ENCODE data around the gene MSANTD2. TPM values are rescaled to one million over a fixed set of nuclear protein-coding genes. Genes with fewer than 3 reads are reported as not detected.

The MSANTD2 gene
- polyA plus RNA-seq, 6 donors from 2014 or later = 2.5 to 8.1 (median 3.4) TPM; not detected in 1

DNA sequence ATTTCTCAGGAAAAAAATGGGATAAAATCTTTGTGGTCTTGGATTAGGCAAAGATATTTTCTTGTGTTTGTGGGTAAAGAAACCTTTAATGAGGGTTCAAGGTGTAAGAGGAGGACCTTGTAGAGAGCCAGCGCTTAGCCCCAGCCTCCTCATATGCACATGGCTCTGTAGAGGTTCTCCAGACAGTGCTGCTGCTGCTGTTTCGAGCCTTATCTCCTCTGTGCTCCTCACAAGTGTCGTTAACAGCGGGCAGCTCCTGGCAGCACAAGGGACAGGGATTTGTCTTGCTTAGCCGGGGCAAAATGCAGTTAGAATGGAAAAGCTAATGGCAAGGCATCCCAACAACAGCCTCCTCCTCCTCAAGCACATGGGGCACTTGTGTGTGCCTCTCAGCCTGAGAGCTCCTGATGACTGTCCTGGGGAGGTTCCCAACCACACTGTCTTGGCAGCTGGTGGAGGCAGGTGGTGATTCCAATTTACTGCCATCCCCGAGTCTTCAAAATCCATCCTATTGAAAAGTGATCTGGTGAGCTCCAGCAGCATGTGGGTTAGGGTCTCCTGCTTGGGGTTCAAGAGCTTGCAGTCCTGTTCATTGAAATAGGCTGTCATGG lies 7.6 kb upstream of the MSANTD2 start:
- Mint-ChIP-seq H3K9me3 (no peaks in the 10 kb centered on the region), H3K4me3 (peak overlapping the region in 2 of 8 donors; percentile 19 to 35), H3K27me3 (peaks cover 0 to 22% (median 7%) of the 10 kb centered on the region in 3 donors), H3K4me1 (no peaks in the 10 kb centered on the region), H3K36me3 (peaks cover 25 to 27% of the 10 kb centered on the region in 2 donors), H3K27ac (no peak overlapping the region)
- ATAC-seq (ENCODE audit: low read depth in 2 of 2) = no peak
- DNase-seq = no peak

DNA sequence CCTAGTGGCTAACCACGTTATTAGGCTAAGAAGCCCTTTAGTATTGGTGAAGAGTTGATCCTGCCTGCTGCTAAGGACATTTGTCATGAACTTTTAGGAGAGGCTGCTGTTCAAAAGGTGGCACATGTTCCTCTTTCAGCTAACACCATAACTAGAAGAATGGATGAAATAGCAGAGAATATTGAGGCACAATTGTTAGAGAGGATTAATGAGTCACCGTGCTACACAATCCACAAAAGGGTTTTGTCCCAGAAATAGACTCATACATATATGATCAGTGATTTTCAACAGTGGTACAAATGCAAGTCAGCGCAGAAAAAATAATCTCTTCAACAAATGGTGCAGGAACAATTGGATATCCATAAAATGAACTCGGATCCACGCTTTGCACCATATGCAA lies 7.0 kb upstream of the MSANTD2 start:
- Mint-ChIP-seq H3K27me3 (peaks cover 0 to 17% (median 7%) of the 10 kb centered on the region in 3 donors), H3K9me3 (no peaks in the 10 kb centered on the region), H3K27ac (no peak overlapping the region), H3K4me3 (no peak overlapping the region), H3K36me3 (peaks cover 25 to 27% of the 10 kb centered on the region in 2 donors), H3K4me1 (no peaks in the 10 kb centered on the region)
- no peak for DNase-seq
- no peak for ATAC-seq (ENCODE audit: low read depth in 2 of 2)

DNA sequence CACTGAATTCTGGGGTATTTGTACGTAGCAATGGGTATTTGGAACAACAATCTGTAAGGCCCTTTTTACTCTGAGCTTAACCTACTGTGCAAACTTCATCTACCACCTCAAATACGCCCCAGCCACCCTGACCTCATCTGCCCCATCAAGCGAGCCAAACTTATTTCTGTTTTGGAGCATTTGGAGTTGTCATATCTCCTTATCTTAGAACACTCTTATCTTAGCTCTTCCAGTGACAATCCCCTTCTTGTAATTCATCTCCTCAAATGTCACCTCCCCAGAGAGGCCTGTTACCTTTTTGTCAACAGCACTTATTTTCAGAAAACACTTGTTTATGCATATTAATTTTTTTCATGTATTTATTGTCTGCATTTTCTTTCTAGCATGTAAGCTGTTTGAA lies 4.7 kb upstream of the MSANTD2 start:
- Mint-ChIP-seq H3K9me3 (no peaks in the 10 kb centered on the region), H3K36me3 (peaks cover 25 to 27% of the 10 kb centered on the region in 2 donors), H3K4me3 (peak overlapping the region in 2 of 8 donors; percentile 26 to 33), H3K27me3 (peaks cover 0 to 10% (median 0%) of the 10 kb centered on the region in 3 donors), H3K27ac (no peak overlapping the region), H3K4me1 (peaks cover 4 to 10% (median 6%) of the 10 kb centered on the region in 3 donors)
- ATAC-seq (ENCODE audit: low read depth in 2 of 2) (no peak), DNase-seq (no peak)

GRCh38 chr11:124801636-124802312 lies 1.6 kb upstream of the MSANTD2 start:
- peaks cover 14 to 24% (median 17%) of the 10 kb centered on the region in 3 donors for H3K4me1 Mint-ChIP-seq
- peaks cover 0 to 5% (median 0%) of the 10 kb centered on the region in 3 donors for H3K27me3 Mint-ChIP-seq
- no peak for DNase-seq
- H3K36me3 Mint-ChIP-seq = peaks cover 14 to 16% of the 10 kb centered on the region in 2 donors
- no peaks in the 10 kb centered on the region for H3K9me3 Mint-ChIP-seq
- ATAC-seq (ENCODE audit: low read depth in 2 of 2) = no peak
- H3K27ac Mint-ChIP-seq = peak overlapping the region in 4 of 6 donors; percentile 38 to 62 (median 51)
- H3K4me3 Mint-ChIP-seq = peak overlapping the region in 7 of 8 donors; percentile 42 to 96 (median 63)

- H3K27me3 Mint-ChIP-seq = peaks cover 0 to 5% (median 0%) of the 10 kb centered on the region in 3 donors
- H3K4me1 Mint-ChIP-seq = peaks cover 14 to 24% (median 17%) of the 10 kb centered on the region in 3 donors
- DNase-seq = no peak
- no peak for ATAC-seq (ENCODE audit: low read depth in 2 of 2)
- H3K27ac Mint-ChIP-seq = peak overlapping the region; percentile 93 to 98 (median 96)
- H3K36me3 Mint-ChIP-seq = peaks cover 11 to 13% of the 10 kb centered on the region in 2 donors
- H3K9me3 Mint-ChIP-seq = no peaks in the 10 kb centered on the region
- H3K4me3 Mint-ChIP-seq = peak overlapping the region; percentile 88 to 98 (median 94)
Measured at GRCh38 chr11:124801014-124801413, 808 bp upstream of the MSANTD2 start.

DNA sequence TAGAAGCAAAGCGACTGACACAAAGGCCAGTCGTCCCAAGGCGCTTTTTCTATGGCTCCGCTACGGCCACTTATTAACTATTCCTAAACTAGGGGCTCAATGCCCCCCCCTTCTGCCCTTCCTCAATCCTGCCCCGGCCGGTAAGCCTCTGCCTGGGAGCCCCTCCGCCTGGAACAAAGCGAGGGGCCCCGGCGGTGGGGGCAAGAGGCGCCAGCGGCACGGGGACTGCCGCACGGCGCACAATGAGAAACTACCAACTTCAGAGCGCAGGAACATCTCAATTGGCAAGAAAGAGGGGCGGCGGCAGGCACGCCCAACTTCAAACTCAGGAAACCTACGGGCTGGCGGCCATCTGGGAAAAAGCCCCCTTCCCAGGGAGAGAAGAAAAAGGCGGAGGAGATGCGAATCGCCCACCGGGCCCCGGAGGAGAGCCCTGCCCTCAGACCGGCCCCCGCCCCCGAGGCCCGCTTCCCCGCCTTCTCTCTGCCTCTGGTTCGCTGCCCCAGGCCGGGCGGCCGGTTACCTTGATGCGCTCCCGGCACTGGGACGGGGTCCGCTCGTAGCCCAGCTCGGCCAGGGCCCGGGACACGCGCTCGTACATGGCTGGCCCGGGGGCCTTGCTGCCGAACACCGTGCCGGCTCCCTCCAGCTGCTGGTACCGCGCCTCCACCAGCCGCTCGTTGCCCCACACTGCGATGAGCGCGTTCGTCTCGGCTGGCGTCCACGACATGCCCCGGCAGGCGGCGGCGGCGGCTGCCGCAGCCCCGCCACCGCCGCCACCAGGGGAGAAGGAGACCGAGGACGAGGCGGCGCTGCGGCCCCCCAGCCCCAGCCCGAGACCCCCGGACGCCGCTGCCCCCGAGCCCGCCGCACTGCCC lies 619 bp downstream of the MSANTD2 start:
- peak overlapping the region; percentile 93 to 98 (median 97) for H3K27ac Mint-ChIP-seq
- ATAC-seq (ENCODE audit: low read depth in 2 of 2) = peak; percentile 55 to 58
- peaks cover 14 to 28% (median 17%) of the 10 kb centered on the region in 3 donors for H3K4me1 Mint-ChIP-seq
- DNase-seq = peak; percentile 41
- peaks cover 0 to 4% (median 0%) of the 10 kb centered on the region in 3 donors for H3K27me3 Mint-ChIP-seq
- H3K36me3 Mint-ChIP-seq = no peaks in the 10 kb centered on the region
- no peaks in the 10 kb centered on the region for H3K9me3 Mint-ChIP-seq
- H3K4me3 Mint-ChIP-seq = peak overlapping the region; percentile 88 to 98 (median 95)

- DNase-seq = peak; percentile 5
- no peak for ATAC-seq (ENCODE audit: low read depth in 2 of 2)
- Mint-ChIP-seq H3K9me3 (no peaks in the 10 kb centered on the region), H3K27ac (peak overlapping the region; percentile 70 to 98 (median 97)), H3K4me1 (peaks cover 14 to 28% (median 17%) of the 10 kb centered on the region in 3 donors), H3K27me3 (no peaks in the 10 kb centered on the region), H3K4me3 (peak overlapping the region; percentile 88 to 98 (median 95)), H3K36me3 (no peaks in the 10 kb centered on the region)
Measured at GRCh38 chr11:124798991-124799347, 1.2 kb downstream of the MSANTD2 start.

- Mint-ChIP-seq H3K27me3 (no peaks in the 10 kb centered on the region), H3K36me3 (no peaks in the 10 kb centered on the region), H3K4me1 (peaks cover 27 to 36% (median 33%) of the 10 kb centered on the region in 3 donors), H3K9me3 (no peaks in the 10 kb centered on the region), H3K4me3 (peak overlapping the region in 1 of 8 donors; percentile 7), H3K27ac (no peak overlapping the region)
- ATAC-seq (ENCODE audit: low read depth in 2 of 2) (no peak), DNase-seq (no peak)
Measured at GRCh38 chr11:124796312-124796711, 3.9 kb downstream of the MSANTD2 start.

GRCh38 chr11:124793466-124794278 lies 6.5 kb downstream of the MSANTD2 start:
- Mint-ChIP-seq H3K36me3 (no peaks in the 10 kb centered on the region), H3K4me3 (no peak overlapping the region), H3K27me3 (no peaks in the 10 kb centered on the region), H3K27ac (no peak overlapping the region), H3K9me3 (no peaks in the 10 kb centered on the region), H3K4me1 (peaks cover 23 to 31% (median 27%) of the 10 kb centered on the region in 3 donors)
- DNase-seq (peak; percentile 40), ATAC-seq (ENCODE audit: low read depth in 2 of 2) (peak; percentile 80 to 81)

DNA sequence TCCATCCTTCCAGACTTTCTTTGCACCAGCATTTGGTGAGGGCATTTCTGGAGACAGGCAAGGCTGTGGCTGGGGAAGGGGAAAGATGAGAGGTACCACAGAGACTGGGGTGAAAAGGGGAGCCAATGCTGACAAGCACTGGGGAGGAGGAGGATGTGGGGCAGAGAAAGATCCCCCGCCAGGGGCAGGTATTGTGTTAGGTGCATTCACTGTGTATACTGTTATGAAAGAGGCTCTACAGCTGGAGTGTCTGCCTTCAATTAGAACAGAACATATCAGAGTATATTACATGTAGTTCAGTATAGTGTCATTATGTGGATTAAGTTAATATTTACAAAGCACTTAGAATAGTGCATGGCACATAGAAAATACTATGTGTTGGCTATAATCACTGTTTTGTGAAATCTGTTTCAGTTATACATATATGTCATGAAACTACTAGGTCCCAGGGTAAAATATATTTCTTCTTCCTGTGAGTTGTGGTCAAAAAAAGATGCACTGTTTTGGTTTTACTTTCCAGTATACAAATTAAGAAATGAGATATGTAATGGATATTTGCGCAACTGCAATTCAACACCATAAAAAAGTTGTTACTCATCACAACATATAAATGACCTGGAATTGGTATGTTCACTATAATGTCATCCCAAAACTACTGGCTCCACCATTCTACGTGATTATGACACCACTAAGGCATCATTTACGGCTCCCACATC lies 8.4 kb downstream of the MSANTD2 start:
- Mint-ChIP-seq H3K4me1 (peaks cover 23 to 26% (median 24%) of the 10 kb centered on the region in 3 donors), H3K27me3 (no peaks in the 10 kb centered on the region), H3K9me3 (no peaks in the 10 kb centered on the region), H3K4me3 (no peak overlapping the region), H3K36me3 (no peaks in the 10 kb centered on the region), H3K27ac (peak overlapping the region in 1 of 6 donors; percentile 5)
- ATAC-seq (ENCODE audit: low read depth in 2 of 2) (no peak), DNase-seq (no peak)

GRCh38 chr11:124788521-124788920 lies 11.7 kb downstream of the MSANTD2 start:
- DNase-seq (no peak), ATAC-seq (ENCODE audit: low read depth in 2 of 2) (no peak)
- H3K36me3 Mint-ChIP-seq = no peaks in the 10 kb centered on the region
- H3K4me3 Mint-ChIP-seq = no peak overlapping the region
- H3K9me3 Mint-ChIP-seq = no peaks in the 10 kb centered on the region
- H3K27ac Mint-ChIP-seq = peak overlapping the region in 1 of 6 donors; percentile 11
- peaks cover 21 to 29% (median 26%) of the 10 kb centered on the region in 3 donors for H3K4me1 Mint-ChIP-seq
- no peaks in the 10 kb centered on the region for H3K27me3 Mint-ChIP-seq

DNA sequence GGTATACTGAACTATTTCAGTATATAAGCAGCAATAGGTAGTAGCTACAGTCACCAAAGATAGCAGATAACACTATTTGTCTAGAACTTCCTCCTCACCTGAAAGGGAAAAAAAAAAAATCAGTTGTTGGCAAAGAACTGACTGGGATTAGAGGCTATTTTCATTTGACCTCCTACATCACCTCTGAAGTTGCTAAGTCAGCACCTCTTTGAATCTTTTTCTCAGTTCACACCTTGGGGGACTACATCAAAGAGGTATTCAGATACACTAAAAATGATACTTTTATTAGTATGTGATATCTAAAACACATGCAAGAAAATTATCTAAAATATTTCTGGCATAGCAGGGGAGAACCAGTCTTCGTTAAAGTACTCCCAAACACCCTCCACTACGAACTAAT lies 16.2 kb downstream of the MSANTD2 start:
- H3K36me3 Mint-ChIP-seq = no peaks in the 10 kb centered on the region
- ATAC-seq (ENCODE audit: low read depth in 2 of 2) (no peak), DNase-seq (no peak)
- no peak overlapping the region for H3K27ac Mint-ChIP-seq
- no peaks in the 10 kb centered on the region for H3K27me3 Mint-ChIP-seq
- H3K9me3 Mint-ChIP-seq = no peaks in the 10 kb centered on the region
- peaks cover 0 to 10% (median 0%) of the 10 kb centered on the region in 3 donors for H3K4me1 Mint-ChIP-seq
- H3K4me3 Mint-ChIP-seq = no peak overlapping the region
